GM19043 (cell line): ENCODE results near the gene DGKG.

Experiments
- ATAC-seq: cut with Tn5 transposase; IDR thresholded peaks from one replicate; pipeline ENCODE4 v1.9.1; 2021; ENCODE audit warnings: low read depth; ENCODE audit not compliant: unreplicated experiment

DGKG gene

DNA sequence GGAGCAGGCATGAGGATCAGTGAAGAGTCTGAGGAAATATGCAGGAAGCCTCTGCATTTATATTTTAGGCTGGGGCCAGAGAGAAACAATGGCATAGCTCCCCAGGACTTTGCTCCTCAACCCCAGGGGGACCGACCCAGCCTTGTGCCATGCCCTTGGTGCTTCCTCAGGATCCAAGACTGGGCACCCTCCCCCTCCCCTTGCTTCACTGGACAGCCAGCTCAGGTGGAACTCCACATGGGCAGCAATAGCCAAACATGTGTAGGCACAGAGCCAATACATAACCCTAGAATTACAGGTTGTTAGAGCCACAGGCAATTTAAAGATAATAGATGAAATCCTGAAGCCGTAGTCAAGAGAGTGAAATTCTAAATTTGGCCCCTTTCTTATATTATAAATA is 180.1 kb downstream of the DGKG start:
- no peak for ATAC-seq

DNA sequence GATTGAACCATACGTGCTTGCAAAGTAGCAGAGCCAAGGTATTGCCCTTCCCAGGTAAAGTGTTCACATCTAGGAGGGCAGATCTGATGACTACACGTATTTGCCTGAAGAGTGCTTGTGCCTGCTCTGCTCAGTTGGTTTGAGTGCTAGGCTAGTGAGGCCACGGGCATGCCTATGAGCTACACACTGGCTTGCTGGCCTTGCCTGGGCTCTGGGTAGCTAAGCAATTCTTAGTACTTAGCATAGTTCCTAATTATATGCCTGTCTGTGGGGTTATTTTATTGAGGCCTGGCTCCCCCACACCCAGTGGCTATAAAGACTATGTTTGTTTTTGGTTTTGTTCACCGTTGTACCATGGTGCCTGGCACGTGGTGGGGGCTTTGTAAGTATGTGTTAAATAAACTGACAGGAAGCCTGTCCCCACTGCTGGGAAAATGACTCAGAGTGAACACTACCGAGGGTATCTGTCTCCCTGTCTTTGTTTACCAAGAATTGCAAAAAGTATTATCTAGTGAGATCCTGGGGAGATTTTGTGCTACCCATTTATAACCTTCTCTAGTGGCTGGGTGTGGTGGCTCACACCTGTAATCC is 181.0 kb downstream of the DGKG start:
- no peak for ATAC-seq

DNA sequence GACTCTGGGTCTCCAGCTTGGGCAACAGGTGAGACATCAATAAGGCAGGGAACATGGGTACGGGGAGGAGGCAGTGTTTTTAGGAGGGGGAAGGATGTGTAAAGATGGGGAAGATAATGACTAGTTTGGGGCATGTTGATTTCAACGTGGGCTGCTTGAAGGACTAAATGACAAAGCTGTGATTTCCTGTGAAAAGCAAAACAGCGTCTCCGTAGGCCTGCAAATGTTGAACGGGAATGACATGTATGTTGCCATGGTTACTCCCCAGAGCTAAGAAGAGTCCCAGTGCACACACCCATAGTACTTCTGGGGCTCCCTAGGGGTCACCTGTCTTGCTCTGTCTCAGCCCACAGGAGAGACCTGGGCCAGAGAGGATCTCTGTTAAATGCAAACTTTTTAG is 181.9 kb downstream of the DGKG start:
- ATAC-seq = no peak

DNA sequence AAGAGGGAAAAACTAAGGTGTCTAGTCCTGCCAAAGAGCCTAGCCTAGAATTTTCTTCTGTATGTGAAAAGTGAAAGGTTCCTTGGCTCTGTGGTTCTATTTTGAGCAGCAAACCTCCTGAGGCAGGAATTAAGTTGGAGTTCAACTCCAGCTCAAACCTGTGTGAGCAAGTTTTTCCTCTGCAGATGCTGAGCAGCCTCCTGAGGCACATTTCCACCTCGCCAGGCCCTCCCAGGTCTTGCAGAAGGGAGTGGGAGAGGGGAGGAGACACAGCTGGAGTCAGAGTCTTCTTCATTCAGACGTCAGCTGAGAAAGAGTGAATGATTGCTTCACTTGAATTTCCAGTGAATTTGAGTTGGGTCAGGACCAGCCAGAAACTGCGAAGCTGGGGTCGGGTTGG is 183.6 kb downstream of the DGKG start:
- ATAC-seq = no peak

DNA sequence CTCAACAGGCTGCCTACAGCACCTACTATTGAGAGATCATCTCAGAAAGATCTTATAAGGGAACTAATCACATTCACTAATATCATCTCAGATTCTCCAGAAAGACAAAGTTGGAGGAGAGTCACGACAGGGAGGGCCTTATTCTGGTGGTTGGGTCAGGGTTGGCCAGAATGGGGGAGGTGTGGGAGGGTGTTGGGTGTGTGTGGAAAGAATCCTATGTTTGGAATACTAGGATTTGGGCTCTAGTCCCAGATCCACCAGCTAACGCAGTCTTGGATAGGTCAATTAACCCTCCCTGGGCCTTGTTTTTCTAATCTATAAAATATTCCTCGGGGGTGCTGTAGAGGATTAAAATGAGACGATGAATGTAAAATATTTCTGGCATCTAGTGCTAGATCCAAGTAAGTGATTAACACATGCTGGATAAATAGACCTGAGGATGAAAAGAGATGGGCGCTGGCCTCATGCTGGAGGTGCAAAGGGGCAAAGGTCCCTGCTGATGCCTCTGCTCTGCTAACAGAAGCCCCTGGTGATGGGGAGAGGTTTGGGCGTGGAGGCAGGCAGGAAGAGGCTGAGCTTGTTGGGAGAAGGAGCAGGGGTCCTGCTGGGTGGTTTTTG is 185.6 kb downstream of the DGKG start:
- ATAC-seq = no peak

DNA sequence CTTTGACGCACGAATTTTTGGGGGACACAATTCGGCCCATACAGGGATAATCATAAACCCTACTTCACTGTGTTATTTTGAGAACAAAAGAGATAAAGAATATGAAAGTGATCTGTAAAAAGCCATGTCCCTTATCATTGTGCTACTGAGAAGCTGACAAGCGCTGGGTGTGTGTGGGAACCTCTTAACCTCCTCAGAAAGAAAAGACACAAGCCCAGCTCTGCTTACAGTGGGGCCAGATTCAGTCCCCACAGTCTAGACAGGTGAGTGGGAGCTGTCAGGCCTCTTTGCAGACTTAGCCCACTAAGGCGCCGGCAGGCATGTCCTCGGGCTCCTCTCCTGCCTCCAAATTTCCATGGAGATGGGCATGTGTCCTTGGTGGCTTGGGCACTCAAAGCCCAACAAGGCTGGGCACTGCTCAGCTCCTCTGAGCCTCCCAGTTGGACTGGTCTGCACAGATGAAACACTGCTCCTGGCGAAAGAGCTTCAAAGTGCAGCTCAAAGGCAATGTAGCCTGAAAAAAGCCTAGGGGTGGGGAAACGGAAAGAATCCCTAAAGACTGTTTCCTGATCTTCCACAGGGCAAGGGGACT is 188.7 kb downstream of the DGKG start:
- ATAC-seq = no peak

DNA sequence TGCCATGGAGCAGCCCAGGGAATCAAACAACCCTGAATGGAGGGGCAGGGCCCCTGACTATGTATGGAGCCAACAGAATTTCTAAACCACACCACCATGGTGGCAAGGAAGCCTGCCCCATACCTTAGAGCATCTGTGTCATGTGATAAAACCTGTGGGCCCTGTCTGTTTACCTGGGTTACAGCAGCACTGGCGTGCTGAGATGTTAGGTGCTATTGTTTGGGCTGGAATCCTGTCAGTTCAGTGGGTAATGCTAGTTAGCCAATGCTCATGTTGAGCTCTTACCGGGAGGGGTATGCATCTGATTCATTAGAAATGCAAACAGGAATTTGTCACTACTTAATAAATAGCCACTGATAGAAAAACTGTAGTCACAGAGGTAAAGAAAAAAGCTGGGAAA is 189.7 kb downstream of the DGKG start:
- no peak for ATAC-seq

DNA sequence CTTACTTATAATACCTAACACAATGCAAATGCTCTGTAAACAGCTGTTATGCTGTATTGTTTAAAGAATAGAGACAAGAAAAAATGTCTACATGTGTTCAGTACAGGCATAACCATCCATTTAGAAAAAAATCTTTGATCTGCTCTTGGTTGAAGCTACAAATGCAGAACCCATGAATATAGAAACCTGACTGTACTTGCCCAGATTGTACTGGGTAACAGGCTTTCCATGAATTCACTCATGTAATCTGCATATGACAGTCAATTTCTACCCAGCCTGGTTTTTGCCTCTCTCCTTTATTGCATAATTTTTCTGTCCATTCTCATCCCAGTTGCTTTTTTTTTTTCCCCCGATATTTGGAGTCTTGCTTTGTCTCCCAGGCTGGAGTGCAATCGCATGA is 190.5 kb downstream of the DGKG start:
- no peak for ATAC-seq

DNA sequence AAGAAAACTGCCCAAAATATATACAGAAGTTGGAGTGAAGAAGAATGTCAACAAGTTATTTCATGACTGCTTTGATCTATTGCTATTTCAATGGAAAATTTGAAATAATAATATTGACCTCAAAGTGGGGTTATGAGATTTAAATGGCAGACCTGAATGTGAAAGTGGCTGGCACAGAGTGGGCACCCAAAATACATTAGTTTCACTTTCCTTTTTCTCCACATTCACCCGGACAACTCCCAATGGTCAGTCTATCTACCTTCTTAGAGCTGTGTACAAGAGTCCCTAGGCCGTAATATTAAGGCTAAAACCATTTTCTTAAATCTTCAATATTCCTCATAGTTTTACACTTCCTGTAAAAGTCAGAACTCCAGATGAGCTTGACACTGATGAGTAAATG is 191.5 kb downstream of the DGKG start:
- ATAC-seq = no peak

DNA sequence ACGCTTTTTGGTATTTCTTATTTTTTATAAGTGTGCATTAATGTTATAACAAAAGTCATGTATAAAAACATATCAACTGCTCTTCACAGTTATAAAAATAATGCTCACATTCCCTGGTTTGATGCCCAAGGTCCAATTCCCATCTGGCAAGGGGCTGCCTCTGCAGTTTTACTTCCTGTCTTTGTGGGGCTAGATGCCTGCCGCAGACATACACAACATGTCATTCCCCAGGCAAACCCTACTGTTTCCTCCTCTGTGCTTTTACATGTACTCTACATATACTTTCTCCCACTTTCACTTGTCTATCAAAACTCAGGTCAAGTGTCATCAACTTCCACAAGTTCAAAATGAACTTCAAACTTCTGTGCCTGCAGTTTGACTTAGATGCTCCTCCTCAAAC is 192.7 kb downstream of the DGKG start:
- ATAC-seq = no peak

DNA sequence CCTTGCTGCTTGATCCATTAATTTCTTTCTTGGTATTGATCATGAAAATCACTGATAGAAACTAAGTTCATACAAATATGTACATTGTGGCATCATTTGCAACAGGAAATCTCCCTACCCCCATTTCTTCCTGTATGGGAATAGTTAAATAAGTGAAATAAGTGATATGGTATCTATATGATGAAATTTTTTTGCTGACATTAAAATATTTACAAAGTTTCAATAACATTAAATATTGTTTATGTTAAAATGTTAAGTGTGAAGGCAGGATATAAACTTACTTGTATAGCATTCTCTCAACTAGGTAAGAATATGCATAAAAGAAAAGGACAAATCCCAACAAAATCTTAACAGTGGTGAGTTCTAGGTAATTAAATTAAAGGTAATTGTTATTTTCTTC is 193.1 kb downstream of the DGKG start:
- ATAC-seq = no peak

DNA sequence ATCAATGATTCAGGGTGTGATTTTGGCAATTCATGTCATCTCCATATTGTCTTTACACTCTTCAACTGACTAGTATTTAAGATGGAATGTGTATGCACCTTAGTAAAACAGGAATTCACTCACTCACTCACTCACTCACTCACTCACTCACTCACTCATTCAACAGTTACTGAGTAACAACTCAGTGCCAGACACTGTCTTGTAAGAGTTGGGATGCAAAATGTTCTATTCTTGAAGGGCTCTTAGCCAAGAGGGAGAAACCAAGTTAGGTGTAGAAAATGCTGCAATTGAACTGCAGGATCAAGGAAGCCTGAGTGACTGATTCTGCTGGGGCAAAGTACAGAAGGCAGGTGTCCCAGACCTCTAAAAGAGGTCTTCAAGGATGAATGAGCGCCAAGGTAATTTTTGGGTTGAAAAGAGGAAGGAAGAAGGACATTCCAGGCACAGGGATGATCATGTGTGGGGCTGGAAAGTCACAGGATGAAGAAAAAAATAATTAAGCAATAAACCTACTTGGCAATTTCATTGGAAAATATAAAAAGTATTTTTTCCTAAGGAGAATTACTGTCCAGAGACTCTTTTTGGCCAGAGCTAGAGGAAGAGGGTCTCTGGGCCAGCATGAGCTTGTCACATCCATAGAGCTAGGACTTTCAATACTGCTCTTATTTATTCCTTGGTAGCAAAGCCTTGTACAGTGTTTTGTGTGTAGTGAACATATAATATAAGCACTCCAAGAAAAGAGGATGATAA is 194.2 kb downstream of the DGKG start:
- no peak for ATAC-seq

DNA sequence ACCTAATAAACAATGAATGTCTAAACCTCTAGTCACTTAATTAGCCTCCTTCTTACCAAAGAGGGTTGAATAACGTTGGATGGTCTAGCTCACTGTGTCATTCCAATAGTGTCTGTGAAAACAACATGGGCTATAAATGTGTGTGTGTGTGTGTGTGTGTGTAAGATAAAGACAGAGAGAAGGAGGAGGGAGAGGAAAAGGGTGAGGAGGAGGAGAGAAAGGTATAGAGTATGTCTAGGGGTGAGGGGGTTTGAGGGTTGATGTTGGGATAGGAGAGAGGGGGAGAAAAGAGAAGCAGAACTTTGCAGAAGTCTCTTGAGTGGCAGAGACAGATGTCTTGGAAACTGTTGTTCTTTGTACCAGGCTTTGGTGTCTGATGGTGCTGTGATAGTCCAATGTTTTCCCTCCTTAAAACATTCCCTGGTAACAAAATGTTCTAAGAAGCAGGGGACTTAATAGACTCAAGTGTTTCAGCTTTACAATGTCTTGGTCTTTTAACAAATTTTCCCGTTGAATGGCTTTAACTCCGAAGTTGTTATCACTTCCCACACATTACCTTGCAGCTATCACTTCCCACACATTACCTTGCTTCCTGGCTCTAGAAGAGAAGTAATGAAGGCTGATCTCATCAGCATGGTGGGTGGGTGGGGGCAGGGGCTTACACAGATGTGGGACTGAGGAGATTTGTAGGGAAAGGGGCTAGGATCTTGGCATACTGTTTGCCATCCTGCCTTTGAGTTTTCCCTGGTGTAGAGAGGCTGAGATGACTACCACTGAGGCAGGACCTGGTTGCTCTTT is 195.3 kb downstream of the DGKG start:
- ATAC-seq = no peak

DNA sequence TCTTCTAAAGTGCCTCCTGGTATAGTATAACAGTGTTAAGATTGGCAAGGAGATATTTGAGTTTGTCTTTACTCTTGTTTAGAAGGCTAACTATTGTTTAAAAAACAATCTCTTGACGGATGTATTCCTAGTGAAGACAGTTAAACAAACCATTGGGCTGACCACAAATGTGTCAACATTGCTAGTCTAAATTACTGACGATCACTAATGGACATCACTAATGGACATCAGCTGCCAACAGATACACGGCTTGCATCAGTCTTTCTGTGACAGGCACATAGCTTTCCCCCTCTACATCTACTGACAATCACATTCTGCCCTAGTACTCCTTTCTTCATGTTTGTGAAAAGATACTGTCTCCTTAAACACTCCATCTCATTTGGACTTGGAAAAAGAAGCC is 196.0 kb downstream of the DGKG start:
- no peak for ATAC-seq

DNA sequence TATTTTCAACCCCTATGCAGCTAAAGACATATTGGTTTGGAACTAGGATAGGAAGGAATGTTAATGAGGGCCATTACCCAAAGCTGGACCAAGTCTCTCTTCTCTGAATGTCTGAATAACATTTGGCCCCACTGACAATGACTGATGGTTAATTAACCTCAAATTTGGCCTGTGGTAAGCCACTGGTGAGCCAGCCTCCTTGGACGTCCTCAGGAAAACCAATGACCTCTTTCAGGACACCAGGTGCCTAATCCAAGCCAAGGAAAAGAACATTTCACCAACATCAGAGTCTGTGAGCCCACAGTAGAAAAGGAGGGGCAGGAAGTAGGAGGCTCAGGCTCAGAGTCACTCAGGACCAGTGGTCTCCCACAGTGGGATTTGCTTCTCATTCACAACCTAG is 196.7 kb downstream of the DGKG start:
- ATAC-seq = no peak

DNA sequence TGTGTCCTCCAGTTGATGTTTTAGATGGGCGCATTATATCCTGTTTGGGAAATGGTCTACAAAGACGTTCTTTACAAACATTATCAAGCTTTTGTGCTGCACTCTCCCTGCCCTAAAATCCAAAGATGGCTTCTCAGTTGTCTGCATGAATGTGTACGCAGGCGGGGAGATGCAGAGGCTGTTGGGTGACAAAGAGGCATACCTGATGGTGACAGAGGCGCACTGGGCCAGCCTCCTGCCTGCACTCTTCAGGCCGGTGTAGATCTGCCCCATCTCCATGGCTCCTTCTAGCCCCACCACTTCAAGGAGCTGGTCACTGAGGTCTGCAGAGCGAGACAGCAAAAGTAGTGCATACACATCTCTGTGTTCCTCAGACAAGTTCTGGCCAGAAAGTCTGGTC is 197.3 kb downstream of the DGKG start:
- ATAC-seq = no peak

DNA sequence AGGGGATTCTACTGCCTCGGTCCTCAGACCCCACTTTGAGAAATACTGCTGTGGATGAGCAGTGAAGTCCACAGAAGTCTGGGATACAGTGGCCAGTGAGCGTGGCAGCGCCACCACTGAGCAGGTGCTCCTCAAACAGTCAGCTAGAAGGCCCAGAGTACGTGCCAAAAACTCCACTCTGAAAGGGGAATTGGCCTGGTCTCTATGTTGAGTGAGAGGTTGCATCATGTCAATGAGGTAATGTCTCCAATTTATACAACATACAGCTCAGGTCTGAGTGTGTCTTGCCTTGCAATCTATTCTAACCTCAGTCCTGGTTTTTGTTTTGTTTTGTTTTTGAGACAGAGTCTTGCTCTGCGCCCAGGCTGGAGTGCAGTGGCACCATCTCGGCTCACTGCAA is 199.8 kb downstream of the DGKG start:
- no peak for ATAC-seq

DNA sequence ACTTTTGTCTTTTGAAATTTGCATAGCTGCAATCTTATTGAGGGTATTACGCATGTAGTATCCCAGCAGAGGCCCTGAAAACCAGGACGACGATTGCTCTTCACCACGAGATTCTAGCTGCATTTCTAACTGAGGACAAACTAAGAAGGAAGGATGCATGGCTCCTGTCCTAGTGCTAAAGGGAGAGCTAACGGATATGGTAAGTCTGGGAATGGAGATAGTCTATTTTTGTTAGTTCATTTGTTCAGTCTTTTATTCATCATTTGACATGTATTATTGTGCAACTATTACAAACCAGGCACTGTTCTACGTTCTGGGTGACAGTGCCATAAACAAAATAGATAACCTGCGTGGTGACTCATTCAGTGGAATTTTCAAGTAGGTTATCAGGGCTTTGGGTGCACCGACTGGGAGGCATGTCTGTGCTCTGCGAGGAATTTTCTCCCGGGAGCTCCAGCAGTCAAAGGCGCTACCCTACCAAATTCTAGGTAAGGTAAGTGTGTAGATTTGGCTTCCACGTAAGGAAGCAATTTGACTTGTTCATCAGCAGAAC is 201.3 kb downstream of the DGKG start:
- ATAC-seq = no peak

DNA sequence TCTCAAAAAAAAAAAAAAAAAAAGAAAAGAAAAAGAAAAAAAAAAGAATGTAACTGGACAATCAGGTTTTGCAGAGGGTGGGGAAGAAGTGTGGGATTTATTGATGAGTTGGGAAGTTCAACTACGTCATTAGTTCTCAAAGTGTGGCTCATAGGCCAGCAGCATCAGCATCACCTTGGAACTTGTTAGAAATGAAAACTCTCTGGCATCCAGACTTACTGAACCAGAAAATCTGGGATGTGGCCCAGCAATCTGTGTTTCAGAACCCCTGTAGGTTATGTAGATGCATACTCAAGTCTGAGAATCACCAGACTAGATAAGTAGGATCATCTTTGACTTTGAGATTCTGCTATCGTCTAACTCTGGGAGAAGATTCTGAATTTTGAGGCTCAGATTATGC is 207.4 kb downstream of the DGKG start:
- ATAC-seq = no peak

DNA sequence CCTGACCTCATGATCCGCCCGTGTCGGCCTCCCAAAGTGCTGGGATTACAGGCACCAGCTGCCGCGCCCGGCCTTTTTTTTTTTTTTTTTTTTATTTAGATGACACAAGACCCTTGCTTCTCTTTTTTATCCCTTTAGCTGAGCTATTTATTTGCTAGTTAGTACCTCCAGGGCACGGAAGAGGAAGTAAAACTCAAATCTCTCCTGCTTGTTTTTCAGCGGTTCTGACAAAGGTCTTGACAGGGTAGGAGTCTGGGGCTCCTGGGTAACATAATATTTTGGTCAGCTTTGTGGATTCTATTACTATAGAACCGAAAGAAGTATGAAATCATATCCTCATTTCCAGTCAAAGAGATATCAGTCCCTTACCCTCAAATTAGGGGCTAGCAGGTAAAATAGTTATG is 209.1 kb downstream of the DGKG start:
- ATAC-seq = peak; percentile 85

DNA sequence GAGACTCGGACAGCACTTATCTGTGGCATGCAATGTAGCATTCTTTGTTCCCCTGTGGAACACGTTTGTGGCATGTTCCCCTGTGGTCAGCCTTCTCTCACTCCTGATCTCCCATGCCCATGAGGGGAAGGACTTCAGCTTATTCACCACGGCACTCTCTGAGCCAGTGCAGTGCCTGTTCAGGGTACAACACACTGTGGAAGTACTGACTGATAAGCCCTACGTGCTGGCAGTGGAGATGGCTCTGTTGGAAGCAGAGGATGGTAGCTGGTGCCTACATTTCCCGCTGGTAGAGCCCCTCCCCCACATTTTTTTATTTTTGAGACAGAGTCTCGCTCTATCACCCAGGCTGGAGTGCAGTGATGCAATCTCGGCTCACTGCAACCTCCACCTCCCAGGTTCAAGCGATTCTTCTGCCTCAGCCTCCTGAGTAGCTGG is 209.7 kb downstream of the DGKG start:
- ATAC-seq = peak; percentile 4
